ENCODE data around the gene VDAC1. TPM values are rescaled to one million over a fixed set of nuclear protein-coding genes. Genes with fewer than 3 reads are reported as not detected.
"Not testable (repeated sequence)": the region's sequence is repeated elsewhere in the genome, so short reads cannot be mapped to it uniquely, and the experiment has no call there.

Gene VDAC1
- total and polyA plus RNA-seq, 4 experiments from 2014 or later, result 45.1 to 103 (median 73.3) TPM

GRCh38 chr5:133942614-133943474 is 61.9 kb downstream of the VDAC1 start:
- no peak overlapping the region for H3K4me3 Mint-ChIP-seq
- H3K9me3 Mint-ChIP-seq, result peaks cover 0 to 2% (median 0%) of the 10 kb centered on the region in 8 donors
- no peak for DNase-seq
- H3K36me3 Mint-ChIP-seq, result no peaks in the 10 kb centered on the region
- intact Hi-C loops (cut with micrococcal nuclease), result no loop called here
- Histone ChIP-seq H3K4me3 (ENCODE audit: low read length in 2 of 2) (no peak overlapping the region), H3K36me3 (ENCODE audit: insufficient read depth, low read length) (no peaks in the 10 kb centered on the region), H3K4me1 (ENCODE audit: insufficient read depth, low read length) (no peaks in the 10 kb centered on the region), H3K27ac (ENCODE audit: low read depth, low read length) (no peak overlapping the region), H3K27me3 (ENCODE audit: insufficient read depth, low read length) (no peaks in the 10 kb centered on the region), H3K9me3 (ENCODE audit: control insufficient read depth in 1 of 2, low read length in 2 of 2) (no peaks in the 10 kb centered on the region)
- H3K4me1 Mint-ChIP-seq, result no peaks in the 10 kb centered on the region
- peaks cover 2 to 3% of the 10 kb centered on the region in 2 donors for H3K27me3 Mint-ChIP-seq
- peak overlapping the region in 1 of 7 donors; percentile 62 for H3K27ac Mint-ChIP-seq
- ChIA-PET CTCF (ENCODE audit: partially characterized antibody) (no interaction called here), POLR2A (ENCODE audit: partially characterized antibody) (no interaction called here)

- no peak overlapping the region for H3K27ac ChIP-seq (ENCODE audit: low read depth, low read length)
- no peaks in the 10 kb centered on the region for H3K4me1 ChIP-seq (ENCODE audit: insufficient read depth, low read length)
- H3K27me3 ChIP-seq (ENCODE audit: insufficient read depth, low read length), result no peaks in the 10 kb centered on the region
- no peak for DNase-seq
- ChIA-PET POLR2A (ENCODE audit: partially characterized antibody) (no interaction called here), CTCF (ENCODE audit: partially characterized antibody) (no interaction called here)
- H3K27me3 Mint-ChIP-seq, result peaks cover 2 to 3% of the 10 kb centered on the region in 2 donors
- no peaks in the 10 kb centered on the region for H3K36me3 Mint-ChIP-seq
- peak overlapping the region in 1 of 7 donors; percentile 64 for H3K27ac Mint-ChIP-seq
- intact Hi-C loops (cut with micrococcal nuclease), result no loop called here
- no peak overlapping the region for H3K4me3 ChIP-seq (ENCODE audit: low read length in 2 of 2)
- H3K9me3 ChIP-seq (ENCODE audit: control insufficient read depth in 1 of 2, low read length in 2 of 2), result no peaks in the 10 kb centered on the region
- H3K36me3 ChIP-seq (ENCODE audit: insufficient read depth, low read length), result no peaks in the 10 kb centered on the region
- H3K9me3 Mint-ChIP-seq, result peaks cover 0 to 2% (median 0%) of the 10 kb centered on the region in 8 donors
- no peaks in the 10 kb centered on the region for H3K4me1 Mint-ChIP-seq
- no peak overlapping the region for H3K4me3 Mint-ChIP-seq
These were observed 63.1 kb downstream of the VDAC1 start for GRCh38 chr5:133941456-133942196.

- H3K36me3 ChIP-seq (ENCODE audit: insufficient read depth, low read length), result no peaks in the 10 kb centered on the region
- H3K4me3 Mint-ChIP-seq, result no peak overlapping the region
- no peak overlapping the region for H3K27ac ChIP-seq (ENCODE audit: low read depth, low read length)
- H3K36me3 Mint-ChIP-seq, result no peaks in the 10 kb centered on the region
- peaks cover 2 to 3% of the 10 kb centered on the region in 2 donors for H3K27me3 Mint-ChIP-seq
- H3K9me3 ChIP-seq (ENCODE audit: control insufficient read depth in 1 of 2, low read length in 2 of 2), result no peaks in the 10 kb centered on the region
- H3K27me3 ChIP-seq (ENCODE audit: insufficient read depth, low read length), result no peaks in the 10 kb centered on the region
- POLR2A ChIA-PET (ENCODE audit: partially characterized antibody), result no interaction called here
- H3K4me1 ChIP-seq (ENCODE audit: insufficient read depth, low read length), result no peaks in the 10 kb centered on the region
- no peaks in the 10 kb centered on the region for H3K4me1 Mint-ChIP-seq
- intact Hi-C loops (cut with micrococcal nuclease), result no loop called here
- CTCF ChIA-PET (ENCODE audit: partially characterized antibody), result no interaction called here
- DNase-seq, result no peak
- no peak overlapping the region for H3K4me3 ChIP-seq (ENCODE audit: low read length in 2 of 2)
- peaks cover 0 to 2% (median 0%) of the 10 kb centered on the region in 8 donors for H3K9me3 Mint-ChIP-seq
- H3K27ac Mint-ChIP-seq, result no peak overlapping the region
These were observed 65.1 kb downstream of the VDAC1 start for GRCh38 chr5:133939668-133940067.

GRCh38 chr5:133938929-133939328 is 65.8 kb downstream of the VDAC1 start:
- Mint-ChIP-seq H3K27me3 (peaks cover 0 to 2% of the 10 kb centered on the region in 2 donors), H3K4me1 (no peaks in the 10 kb centered on the region), H3K9me3 (peaks cover 0 to 2% (median 0%) of the 10 kb centered on the region in 8 donors), H3K36me3 (no peaks in the 10 kb centered on the region), H3K4me3 (no peak overlapping the region), H3K27ac (no peak overlapping the region)
- intact Hi-C loops (cut with micrococcal nuclease), result no loop called here
- H3K4me3 ChIP-seq (ENCODE audit: low read length in 2 of 2), result no peak overlapping the region
- H3K27ac ChIP-seq (ENCODE audit: low read depth, low read length), result no peak overlapping the region
- no peaks in the 10 kb centered on the region for H3K36me3 ChIP-seq (ENCODE audit: insufficient read depth, low read length)
- no peaks in the 10 kb centered on the region for H3K9me3 ChIP-seq (ENCODE audit: control insufficient read depth in 1 of 2, low read length in 2 of 2)
- H3K4me1 ChIP-seq (ENCODE audit: insufficient read depth, low read length), result no peaks in the 10 kb centered on the region
- no peak for DNase-seq
- no peaks in the 10 kb centered on the region for H3K27me3 ChIP-seq (ENCODE audit: insufficient read depth, low read length)
- CTCF ChIA-PET (ENCODE audit: partially characterized antibody), result no interaction called here
- POLR2A ChIA-PET (ENCODE audit: partially characterized antibody), result no interaction called here

- Histone ChIP-seq H3K9me3 (ENCODE audit: control insufficient read depth in 1 of 2, low read length in 2 of 2) (no peaks in the 10 kb centered on the region), H3K4me3 (ENCODE audit: low read length in 2 of 2) (no peak overlapping the region), H3K27ac (ENCODE audit: low read depth, low read length) (no peak overlapping the region), H3K4me1 (ENCODE audit: insufficient read depth, low read length) (no peaks in the 10 kb centered on the region), H3K36me3 (ENCODE audit: insufficient read depth, low read length) (no peaks in the 10 kb centered on the region), H3K27me3 (ENCODE audit: insufficient read depth, low read length) (no peaks in the 10 kb centered on the region)
- Mint-ChIP-seq H3K4me1 (no peaks in the 10 kb centered on the region), H3K9me3 (peaks cover 0 to 2% (median 0%) of the 10 kb centered on the region in 8 donors), H3K4me3 (no peak overlapping the region), H3K27ac (no peak overlapping the region), H3K36me3 (no peaks in the 10 kb centered on the region), H3K27me3 (peaks cover 0 to 2% of the 10 kb centered on the region in 2 donors)
- DNase-seq, result no peak
- intact Hi-C loops (cut with micrococcal nuclease), result no loop called here
- ChIA-PET CTCF (ENCODE audit: partially characterized antibody) (interaction anchor here (0.6 kb wide), 1 partner anchor 1520 kb away, joined by 3 read pairs; no protein-coding TSS in a partner anchor), POLR2A (ENCODE audit: partially characterized antibody) (no interaction called here)
These were observed 66.5 kb downstream of the VDAC1 start for GRCh38 chr5:133938039-133938821.

- DNase-seq; H3K27ac Mint-ChIP-seq; H3K27me3 Mint-ChIP-seq; H3K9me3 Mint-ChIP-seq; POLR2A ChIA-PET (ENCODE audit: partially characterized antibody); H3K36me3 ChIP-seq (ENCODE audit: insufficient read depth, low read length); H3K4me1 ChIP-seq (ENCODE audit: insufficient read depth, low read length); H3K36me3 Mint-ChIP-seq; H3K9me3 ChIP-seq (ENCODE audit: control insufficient read depth in 1 of 2, low read length in 2 of 2); H3K4me1 Mint-ChIP-seq; H3K4me3 Mint-ChIP-seq; H3K27ac ChIP-seq (ENCODE audit: low read depth, low read length); H3K4me3 ChIP-seq (ENCODE audit: low read length in 2 of 2); intact Hi-C loops (cut with micrococcal nuclease); H3K27me3 ChIP-seq (ENCODE audit: insufficient read depth, low read length): not testable (repeated sequence)
- CTCF ChIA-PET (ENCODE audit: partially characterized antibody), result interaction anchor here (0.6 kb wide), 1 partner anchor 1520 kb away, joined by 3 read pairs; no protein-coding TSS in a partner anchor
These were observed 67.1 kb downstream of the VDAC1 start for GRCh38 chr5:133937628-133938027.

GRCh38 chr5:133936651-133937015 is 68.1 kb downstream of the VDAC1 start:
- Mint-ChIP-seq H3K27me3 (peaks cover 0 to under 1% of the 10 kb centered on the region in 2 donors), H3K4me3 (no peak overlapping the region), H3K4me1 (peaks cover 0 to 7% (median under 1%) of the 10 kb centered on the region in 4 donors), H3K9me3 (no peaks in the 10 kb centered on the region), H3K27ac (peak overlapping the region in 1 of 7 donors; percentile 25), H3K36me3 (no peaks in the 10 kb centered on the region)
- intact Hi-C loops (cut with micrococcal nuclease), result no loop called here
- Histone ChIP-seq H3K36me3 (ENCODE audit: insufficient read depth, low read length) (no peaks in the 10 kb centered on the region), H3K27ac (ENCODE audit: low read depth, low read length) (no peak overlapping the region), H3K9me3 (ENCODE audit: control insufficient read depth in 1 of 2, low read length in 2 of 2) (no peaks in the 10 kb centered on the region), H3K4me1 (ENCODE audit: insufficient read depth, low read length) (no peaks in the 10 kb centered on the region), H3K4me3 (ENCODE audit: low read length in 2 of 2) (no peak overlapping the region), H3K27me3 (ENCODE audit: insufficient read depth, low read length) (no peaks in the 10 kb centered on the region)
- no peak for DNase-seq
- POLR2A ChIA-PET (ENCODE audit: partially characterized antibody), result no interaction called here
- CTCF ChIA-PET (ENCODE audit: partially characterized antibody), result no interaction called here

Measured in CD4-positive, alpha-beta memory T cell (primary cell).